ENCODE data around the gene NIM1K.

Gene NIM1K

GRCh38 chr5:43209833-43210232 lies 17.8 kb downstream of the NIM1K start:
- POLR2A ChIA-PET = no interaction called here
- CTCF ChIA-PET = no interaction called here
- Histone ChIP-seq H3K36me3 (ENCODE audit: control insufficient read depth in 2 of 2, insufficient read depth in 1 of 2, low read length in 2 of 2) (no peaks in the 10 kb centered on the region), H3K9me3 (ENCODE audit: control insufficient read depth, insufficient read depth, low read depth, low read length) (no peaks in the 10 kb centered on the region), H3K4me1 (ENCODE audit: control insufficient read depth, insufficient read depth, low read length) (no peaks in the 10 kb centered on the region), H3K27ac (ENCODE audit: extremely low read depth, low read depth, low read length) (no peak overlapping the region), H3K4me3 (ENCODE audit: low read depth, low read length) (no peak overlapping the region)
- TF ChIP-seq ZNF146 (tag by site-specific recombination; IDR thresholded peaks at IDR 0.05) (no peak), ZBTB7A (tag by site-specific recombination; IDR thresholded peaks at IDR 0.05; ENCODE audit: low read depth) (no peak), ZFP69B (tag by site-specific recombination; IDR thresholded peaks at IDR 0.05) (no peak), SP7 (tag by site-specific recombination; IDR thresholded peaks at IDR 0.05) (no peak), ZNF521 (tag by site-specific recombination; IDR thresholded peaks at IDR 0.05) (no peak), ZNF704 (tag by site-specific recombination; IDR thresholded peaks at IDR 0.05) (no peak), ZBTB17 (tag by site-specific recombination; IDR thresholded peaks at IDR 0.05) (no peak), ZNF501 (tag by site-specific recombination; IDR thresholded peaks at IDR 0.05) (no peak), ZBTB49 (tag by site-specific recombination; IDR thresholded peaks at IDR 0.05; ENCODE audit: low read depth) (no peak), ZNF155 (tag by site-specific recombination; IDR thresholded peaks at IDR 0.05) (no peak), PRDM2 (tag by site-specific recombination; IDR thresholded peaks at IDR 0.05; ENCODE audit: borderline replicate concordance) (no peak), EGR2 (tag by site-specific recombination; IDR thresholded peaks at IDR 0.05; ENCODE audit: low read depth) (no peak), ZNF223 (tag by site-specific recombination; IDR thresholded peaks at IDR 0.05) (no peak), REST (tag by site-specific recombination; IDR thresholded peaks at IDR 0.05) (no peak), ZBTB6 (tag by site-specific recombination; IDR thresholded peaks at IDR 0.05) (no peak), SETDB1 (IDR thresholded peaks at IDR 0.05; ENCODE audit: insufficient read length, low read length) (no peak), SALL2 (tag by site-specific recombination; IDR thresholded peaks at IDR 0.05; ENCODE audit: borderline replicate concordance) (no peak), ZNF16 (tag by site-specific recombination; IDR thresholded peaks at IDR 0.05; ENCODE audit: low read depth) (no peak), GLIS1 (tag by site-specific recombination; IDR thresholded peaks at IDR 0.05) (no peak)
